Camera-type eye (tissue), 1 donor: ENCODE results near the gene ASXL1. TPM values are rescaled to one million over a fixed set of nuclear protein-coding genes. Genes with fewer than 3 reads are reported as not detected.

ENCODE experiments used
- total RNA-seq: library from RNA; depleted of rRNA; stranded (reverse); fragments of >200 nt; gene quantifications from one replicate; pipeline ENCODE4 v1.2.3, GENCODE V29; 2014

The ASXL1 gene
- 96.7 TPM for total RNA-seq

DNA sequence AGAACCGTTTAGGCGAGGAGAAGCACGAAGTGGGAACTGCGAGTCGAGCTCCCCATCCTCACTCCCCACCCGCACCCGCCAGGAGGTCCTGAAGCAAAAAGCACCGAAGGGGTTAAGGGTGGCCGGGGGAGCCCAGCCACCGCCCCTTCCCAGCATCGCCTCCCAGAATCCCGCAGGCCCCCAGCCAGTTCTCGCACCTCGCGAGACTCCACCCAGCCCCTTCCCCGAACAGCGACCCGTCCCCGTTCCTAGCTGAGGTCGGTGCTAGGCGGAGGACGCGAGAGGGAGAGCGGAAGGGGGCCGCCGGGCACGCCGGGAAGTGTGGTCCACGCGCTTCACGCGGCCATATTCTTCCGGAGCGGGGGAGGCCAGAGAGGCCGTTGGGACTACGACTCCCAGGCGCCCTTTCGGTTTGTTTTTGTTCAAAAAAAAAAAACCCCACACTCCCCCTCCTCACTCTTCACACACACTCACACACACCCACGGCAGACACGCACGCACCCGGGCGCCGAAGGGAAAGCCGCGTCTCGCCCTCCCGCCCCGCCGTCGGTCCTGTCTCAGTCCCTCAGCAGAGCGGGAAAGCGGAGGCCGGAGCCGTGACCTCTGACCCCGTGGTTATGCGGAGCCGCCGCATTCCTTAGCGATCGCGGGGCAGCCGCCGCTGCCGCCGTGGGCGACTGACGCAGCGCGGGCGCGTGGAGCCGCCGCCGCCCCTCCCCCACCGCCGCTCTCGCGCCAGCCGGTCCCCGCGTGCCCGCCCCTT lies at the start of gene ASXL1:
TSS of gene ASXL1 (plus strand) at position 463 of the 763 bp plus-strand sequence. CDS start 445 bp downstream, outside the sequence.

Other genes starting within 250 kb of the ASXL1 start
- gene TM9SF4, start 248.6 kb upstream of the ASXL1 start, total RNA-seq: 31.2 TPM
- gene PLAGL2, start 150.6 kb upstream of the ASXL1 start, total RNA-seq: 9.2 TPM
- gene POFUT1, start 150.5 kb upstream of the ASXL1 start, total RNA-seq: 33.4 TPM
- 43.5 TPM for gene KIF3B, start 80.7 kb upstream of the ASXL1 start, total RNA-seq
- gene NOL4L, start 227.0 kb downstream of the ASXL1 start, total RNA-seq: 42.4 TPM